GM21515 (cell line): ENCODE data around the gene MAMSTR.

Source experiments
- ATAC-seq: cut with Tn5 transposase; IDR thresholded peaks from one replicate; pipeline ENCODE4 v1.9.1; 2021; ENCODE audit not compliant: unreplicated experiment

Gene MAMSTR

DNA sequence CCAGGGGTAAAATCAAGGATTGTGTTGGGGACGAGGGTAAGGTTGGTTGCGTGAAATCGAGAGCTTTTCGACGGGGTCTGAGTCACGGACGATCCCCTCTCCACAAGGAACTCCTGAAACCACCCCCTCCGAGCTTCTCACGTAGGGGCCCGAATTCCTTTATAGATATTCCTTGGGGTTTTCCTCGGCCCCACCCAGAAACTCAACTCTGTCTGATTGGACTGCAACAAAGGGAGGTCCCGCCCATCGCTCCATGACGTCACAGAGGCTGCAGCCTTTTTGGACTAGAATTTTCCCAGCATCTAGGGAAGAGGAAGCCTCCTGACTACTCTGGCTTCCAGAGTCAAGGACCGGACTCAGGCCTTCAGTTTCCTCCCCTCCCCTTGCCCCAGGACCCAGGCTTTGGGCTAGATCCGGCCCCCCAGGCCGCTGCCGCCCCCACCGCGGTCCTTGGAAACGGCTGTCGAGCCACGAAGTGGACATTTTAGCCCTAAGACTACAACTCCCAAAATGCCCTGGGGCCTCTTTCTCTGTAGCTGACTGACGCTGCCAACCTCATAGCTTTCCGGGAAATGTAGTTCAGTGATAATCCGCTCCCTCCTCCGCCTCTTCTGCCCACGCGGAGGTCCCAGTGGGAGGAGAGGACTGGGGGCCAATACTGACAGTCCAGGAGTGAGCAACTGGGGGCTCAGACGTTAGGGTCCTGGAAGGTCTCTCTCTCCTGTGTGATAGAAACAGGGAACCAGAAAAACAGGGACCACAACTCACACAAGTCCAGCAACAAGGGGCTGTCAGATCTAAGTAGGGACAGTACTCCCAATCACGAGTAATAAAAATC, 27.4 kb upstream of the MAMSTR start, which contains the start of gene IZUMO1:
Gene IZUMO1 (minus strand): TSS at position 172 of the 838 bp plus-strand sequence. CDS start 1,050 bp downstream, outside the sequence.
- ATAC-seq: no peak

- no peak for ATAC-seq
These were observed 26.6 kb upstream of the MAMSTR start for GRCh38 chr19:48746110-48746509.

- no peak for ATAC-seq
These were observed 25.9 kb upstream of the MAMSTR start for GRCh38 chr19:48745208-48745995.

GRCh38 chr19:48742096-48742495, 22.6 kb upstream of the MAMSTR start:
- ATAC-seq: no peak

DNA sequence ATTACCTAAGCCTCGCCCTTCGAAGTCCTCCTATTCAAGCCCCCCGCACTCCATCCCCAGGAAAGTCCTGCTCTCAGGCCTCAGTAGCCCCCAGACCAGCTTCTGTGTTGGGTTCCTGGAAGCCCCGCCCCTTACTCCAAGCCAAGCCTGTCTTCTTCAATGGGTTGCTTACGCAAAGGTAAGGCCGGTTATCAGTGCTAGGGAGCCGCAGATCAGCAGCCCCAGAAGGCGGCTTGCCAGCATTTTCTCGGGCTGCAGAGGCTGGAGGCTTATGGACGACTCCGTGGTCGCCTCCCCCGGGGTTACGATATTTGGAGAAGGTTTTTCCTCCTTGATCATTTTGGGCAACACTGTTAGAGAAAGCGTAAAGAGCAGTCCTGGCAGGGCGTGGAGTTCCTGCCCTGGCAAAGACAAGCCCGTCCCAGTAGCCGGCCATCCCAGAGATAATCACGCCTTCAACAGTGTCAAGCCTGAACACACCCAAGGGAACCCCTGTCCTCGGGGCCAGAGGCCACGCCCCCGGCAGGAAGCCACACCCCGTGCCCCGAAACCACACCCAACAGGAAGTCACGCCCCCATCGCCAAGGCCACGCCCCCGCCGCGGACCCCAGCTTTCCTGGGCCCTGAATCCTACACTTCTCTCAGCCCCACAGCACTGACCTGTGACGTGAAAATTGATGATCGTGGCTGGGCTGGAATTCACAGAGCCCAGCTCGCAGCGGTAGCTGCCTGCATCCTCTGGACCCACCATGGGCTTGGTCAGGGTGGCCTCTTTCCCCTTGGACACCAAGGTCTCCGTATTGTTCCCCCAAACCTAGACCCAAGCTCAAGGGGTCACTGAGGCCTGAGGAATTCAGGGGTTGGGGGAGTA, 21.8 kb upstream of the MAMSTR start:
- ATAC-seq: no peak

DNA sequence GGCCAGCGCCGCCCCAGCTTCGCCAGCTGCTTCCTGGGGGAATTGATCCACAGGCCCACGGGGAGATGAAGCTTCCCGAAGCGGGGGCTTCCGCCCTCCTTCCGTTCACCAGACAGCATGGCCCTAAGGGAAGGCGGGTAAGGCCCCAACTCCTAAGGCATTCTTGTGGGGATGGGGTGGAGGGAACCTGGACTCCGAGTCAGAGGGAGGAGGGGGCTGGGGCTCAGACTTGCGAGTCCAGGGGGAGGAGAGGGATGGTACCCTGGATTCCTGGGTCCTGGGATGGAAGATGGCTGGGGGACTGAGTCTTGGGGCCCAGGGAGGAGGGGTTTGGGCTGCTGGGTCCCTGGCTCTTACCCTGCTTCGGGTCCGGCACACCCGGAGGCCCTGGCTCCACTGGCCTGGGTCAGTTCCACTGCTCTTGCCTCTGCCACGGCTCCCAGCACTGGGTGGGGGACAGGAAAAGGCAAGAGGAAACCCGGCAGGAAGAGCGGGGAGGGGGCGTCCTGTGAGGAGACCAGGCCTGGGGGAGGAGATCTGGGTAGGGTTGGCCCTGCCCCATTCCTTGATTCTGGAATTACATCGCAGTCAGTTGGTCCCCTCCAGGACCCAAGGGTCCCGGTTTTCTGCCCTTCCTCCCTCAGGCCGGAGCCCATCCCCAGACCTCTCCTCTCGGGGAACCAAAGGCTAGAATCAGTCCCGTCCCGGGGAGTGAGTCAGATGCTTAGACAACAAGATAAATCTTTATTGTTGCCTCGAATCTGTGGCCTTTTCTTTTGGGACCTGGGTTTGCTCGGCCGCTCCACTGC, 20.8 kb upstream of the MAMSTR start, which contains the start of gene RASIP1:
Gene RASIP1 (minus strand): TSS at position 447 of the 809 bp plus-strand sequence. CDS start 328 bp downstream, at position 119.
- no peak for ATAC-seq

DNA sequence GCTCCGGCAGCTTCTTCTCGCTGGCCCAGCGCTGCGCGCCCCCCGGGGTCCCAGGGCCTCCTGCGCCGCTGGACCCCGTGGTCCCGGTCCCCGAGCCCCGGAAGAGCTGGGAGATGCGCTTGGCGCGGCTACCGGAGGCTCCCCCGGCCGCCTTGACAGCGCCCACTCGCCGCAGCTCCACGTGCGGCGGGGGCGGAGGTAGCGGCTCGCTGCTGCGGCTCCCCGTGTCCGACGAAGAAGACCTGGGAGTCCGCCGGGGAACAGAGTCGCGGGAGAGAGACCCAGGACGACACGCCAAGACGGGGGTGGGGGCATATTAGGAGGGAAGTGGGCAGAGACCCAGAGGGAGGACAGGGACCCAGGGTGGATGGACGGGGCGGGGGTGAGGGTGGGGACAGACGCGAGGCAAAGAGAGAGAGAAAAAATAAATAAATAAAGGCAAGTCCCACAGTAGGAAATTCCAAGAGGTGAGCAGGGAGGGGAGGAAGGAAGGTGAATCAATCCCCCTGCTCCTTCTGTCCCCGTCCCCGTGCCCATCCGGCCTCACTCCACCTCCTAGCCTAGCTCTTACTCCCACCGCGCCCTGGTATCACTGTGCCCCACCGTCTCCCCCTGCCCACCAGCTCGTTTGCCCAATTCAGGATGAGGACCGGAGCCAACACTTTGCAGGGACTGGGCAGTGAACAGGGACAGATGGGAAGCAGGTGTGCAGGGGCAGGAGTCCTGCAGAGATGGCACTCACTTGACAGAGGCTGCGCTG, 20.1 kb upstream of the MAMSTR start:
- no peak for ATAC-seq

GRCh38 chr19:48738557-48739403, 19.3 kb upstream of the MAMSTR start:
- peak; percentile 75 for ATAC-seq

DNA sequence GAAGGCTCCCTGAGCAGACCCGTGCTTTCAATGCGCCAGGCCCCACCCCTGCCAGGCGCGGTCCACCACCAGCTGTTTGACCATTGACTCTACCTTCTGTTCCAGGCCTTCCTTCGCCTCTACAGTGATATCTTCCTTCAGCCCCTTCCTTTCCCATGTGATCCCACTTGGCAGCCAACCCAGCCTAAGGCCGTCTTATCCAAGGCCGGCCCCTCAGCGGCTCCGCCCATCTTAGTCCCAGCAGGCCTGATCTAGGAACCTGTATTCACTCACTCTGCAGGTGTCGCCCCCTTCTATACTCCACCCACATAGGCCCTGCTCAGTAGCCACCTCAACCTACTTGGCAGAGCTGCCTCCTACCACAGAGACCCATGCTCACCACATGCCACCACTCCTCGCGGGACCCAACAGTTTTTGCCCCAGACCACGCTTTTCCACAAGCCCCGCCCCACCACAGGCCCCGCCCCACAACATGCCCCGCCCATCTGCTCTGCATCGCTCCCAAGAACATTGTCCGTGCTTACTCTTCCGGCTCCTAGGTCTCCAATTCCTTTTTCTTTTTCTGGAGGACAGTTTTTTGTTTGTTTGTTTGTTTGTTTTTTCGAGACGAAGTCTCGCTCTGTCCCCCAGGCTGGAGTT, 18.0 kb upstream of the MAMSTR start:
- ATAC-seq: no peak

GRCh38 chr19:48735031-48735615, 15.6 kb upstream of the MAMSTR start:
- no peak for ATAC-seq

DNA sequence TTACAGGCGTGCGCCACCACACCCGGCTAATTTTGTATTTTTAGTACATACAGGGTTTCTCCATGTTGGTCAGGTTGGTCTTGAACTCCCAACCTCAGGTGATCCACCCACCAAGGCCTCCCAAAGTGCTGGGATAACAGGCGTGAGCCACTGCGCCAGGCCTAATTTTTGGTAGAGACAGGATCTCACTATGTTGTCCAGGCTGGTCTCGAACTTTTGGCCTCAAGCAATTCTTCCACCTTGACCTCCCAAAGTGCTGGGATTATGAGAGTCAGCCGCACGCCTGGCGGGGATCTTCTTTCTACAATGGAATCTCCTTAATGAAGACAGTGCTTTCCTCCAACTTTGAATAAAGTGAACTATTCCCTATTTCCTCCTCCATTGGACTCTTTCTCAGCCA, 15.1 kb upstream of the MAMSTR start:
- no peak for ATAC-seq

DNA sequence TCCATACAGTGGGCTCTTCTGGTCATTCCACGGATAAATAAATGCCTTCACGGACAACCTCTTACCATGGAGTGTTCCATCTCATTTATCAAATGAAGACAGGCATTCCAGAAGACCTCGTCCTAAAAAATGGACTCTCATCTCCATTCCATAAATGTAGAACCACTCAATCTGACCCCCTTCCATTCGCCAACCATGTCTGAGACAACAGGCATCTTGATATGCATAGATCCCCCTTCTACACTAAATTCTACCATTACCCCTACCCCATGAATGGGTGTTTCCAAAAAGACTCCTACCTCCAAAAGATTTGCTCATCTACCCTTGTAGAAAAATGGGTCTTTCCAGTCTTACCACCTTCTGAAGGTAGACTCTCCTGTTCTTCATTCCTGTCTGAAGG, 11.9 kb upstream of the MAMSTR start:
- no peak for ATAC-seq

GRCh38 chr19:48728911-48729664, 9.6 kb upstream of the MAMSTR start:
- ATAC-seq: no peak

DNA sequence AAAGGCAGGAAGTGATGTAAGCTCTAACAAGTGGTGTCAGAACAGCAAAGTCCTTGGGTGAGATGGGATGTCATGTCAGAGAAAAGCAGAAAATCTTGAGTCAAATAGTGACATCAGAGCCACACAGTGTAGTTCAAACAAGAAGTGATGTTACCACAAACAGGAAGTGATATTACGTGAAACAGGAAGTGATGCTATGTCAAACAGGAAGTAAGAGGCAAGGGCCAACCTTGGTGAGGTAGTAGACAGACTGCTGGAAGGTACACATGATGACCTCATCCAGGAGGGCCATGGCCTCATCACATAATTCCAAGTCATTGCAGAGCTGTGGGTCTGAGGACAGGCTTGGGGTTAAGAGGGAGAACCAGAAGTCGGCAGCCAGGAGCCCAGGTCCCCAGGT, 7.0 kb upstream of the MAMSTR start:
- ATAC-seq: no peak

DNA sequence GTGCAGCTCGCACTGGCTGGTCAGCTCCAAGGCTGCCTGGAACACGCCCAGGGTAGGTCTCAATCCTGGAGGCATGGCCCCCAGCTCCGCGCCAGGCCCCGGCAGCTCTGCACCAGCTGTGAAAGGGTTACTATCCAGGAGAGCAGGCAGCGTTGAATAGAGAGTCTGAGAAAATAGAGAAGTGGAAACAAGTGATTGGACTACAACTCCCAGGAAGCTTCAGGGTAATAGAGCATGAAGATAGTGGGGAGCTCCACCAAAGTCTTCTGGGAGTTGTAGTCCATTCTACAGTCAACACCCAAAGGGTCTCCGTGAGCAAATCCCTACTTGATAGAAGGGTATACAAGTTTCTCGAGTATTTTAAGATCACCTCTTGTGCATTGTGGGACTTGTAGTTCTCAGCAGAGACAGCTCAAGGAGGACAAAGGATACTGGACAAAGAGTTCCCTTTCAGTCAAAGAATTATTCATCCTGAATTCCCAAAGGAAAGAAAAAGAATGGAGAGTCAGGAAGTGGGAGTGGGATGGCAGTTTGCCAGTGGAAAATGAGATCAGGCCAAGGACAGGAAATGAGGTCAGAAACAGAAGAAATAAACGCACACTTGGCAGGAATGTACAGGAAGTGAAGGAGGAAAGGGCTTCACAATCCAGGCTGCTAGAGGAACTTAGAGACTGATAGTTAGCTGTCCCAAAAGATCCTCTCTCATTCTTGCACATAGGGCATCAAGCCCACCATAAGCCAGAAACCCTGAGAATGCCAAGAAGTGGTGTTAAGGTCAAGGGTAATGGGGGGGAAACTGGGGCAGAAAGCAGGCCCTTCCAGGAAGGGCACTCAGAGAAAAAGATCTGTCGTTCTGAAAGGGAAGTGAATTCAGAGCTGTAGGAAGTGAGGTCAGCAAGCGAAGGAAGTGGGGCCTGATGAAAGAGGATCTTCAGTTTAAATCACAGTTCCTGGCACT, 5.5 kb upstream of the MAMSTR start:
- no peak for ATAC-seq

GRCh38 chr19:48722196-48722708, 2.7 kb upstream of the MAMSTR start:
- no peak for ATAC-seq
